ENCODE results near the gene TRIM41. TPM values are rescaled to one million over a fixed set of nuclear protein-coding genes. Genes with fewer than 3 reads are reported as not detected.

The TRIM41 gene
- total and polyA plus RNA-seq, 3 experiments from 2014 or later = 2.2 to 42.7 (median 35.2) TPM

DNA sequence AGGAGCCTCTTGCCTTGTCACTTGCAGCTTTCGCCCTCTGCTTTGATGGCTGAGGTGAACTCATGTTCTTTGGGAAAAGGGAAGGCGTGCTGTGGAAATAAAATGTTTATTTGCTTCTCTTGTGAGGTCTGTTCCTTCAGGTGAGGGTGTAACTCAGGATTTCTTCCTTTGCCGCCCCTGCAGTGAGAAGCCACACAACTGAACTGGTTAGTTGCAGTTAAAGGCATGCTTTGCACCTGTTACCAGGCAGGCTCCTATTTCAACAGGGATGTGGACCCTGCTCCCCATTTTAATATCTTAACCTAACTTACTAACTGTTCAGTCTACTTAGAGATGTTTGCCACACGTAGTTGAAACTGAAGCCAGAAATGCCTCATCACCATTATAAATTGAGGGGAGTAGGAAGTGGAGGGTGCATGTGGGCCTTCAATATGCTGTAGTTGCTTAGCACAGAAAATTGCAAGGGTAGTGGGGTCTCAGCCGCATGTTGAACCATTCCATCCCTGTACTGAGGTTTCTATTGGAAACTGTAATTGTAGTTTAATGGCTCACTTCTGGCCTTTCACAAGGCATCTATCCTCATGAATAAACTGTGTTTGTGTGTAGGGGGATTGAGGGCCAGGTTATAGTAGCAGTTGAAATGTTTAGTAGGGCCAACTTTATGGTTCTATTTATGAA lies 12.7 kb downstream of the TRIM41 start:
- Mint-ChIP-seq H3K4me3 (peak overlapping the region in 1 of 7 donors; percentile 32), H3K27me3 (peaks cover 0 to 2% of the 10 kb centered on the region in 2 donors), H3K4me1 (peaks cover 14 to 28% (median 21%) of the 10 kb centered on the region in 3 donors), H3K36me3 (peaks cover 19 to 94% (median 31%) of the 10 kb centered on the region in 3 donors), H3K9me3 (no peaks in the 10 kb centered on the region), H3K27ac (peak overlapping the region in 7 of 8 donors; percentile 7 to 69 (median 61))
- no peak overlapping the region for H3K4me3 ChIP-seq (ENCODE audit: low read length)
- H3K4me1 ChIP-seq (ENCODE audit: insufficient read depth, low read length) = peaks cover 7% of the 10 kb centered on the region
- POLR2A ChIA-PET = interaction anchor here (0.6 to 3.9 kb wide), 3 partner anchors 11 to 13 kb away, joined by 6 to 20 read pairs (median 7); partner anchors contain the start of gene TRIM41
- CTCF ChIA-PET = interaction anchor here (1.3 to 1.4 kb wide), 2 partner anchors 12 to 47 kb away, joined by 4 to 7 read pairs; no protein-coding TSS in a partner anchor
- peaks cover 73% of the 10 kb centered on the region for H3K36me3 ChIP-seq (ENCODE audit: insufficient read depth, low read length)
- H3K27ac ChIP-seq (ENCODE audit: low read depth, low read length) = no peak overlapping the region
- no peak for DNase-seq
- H3K27me3 ChIP-seq (ENCODE audit: insufficient read depth, low read length, poor library complexity, severe bottlenecking) = no peaks in the 10 kb centered on the region
- H3K9me3 ChIP-seq (ENCODE audit: low read length) = no peaks in the 10 kb centered on the region

DNA sequence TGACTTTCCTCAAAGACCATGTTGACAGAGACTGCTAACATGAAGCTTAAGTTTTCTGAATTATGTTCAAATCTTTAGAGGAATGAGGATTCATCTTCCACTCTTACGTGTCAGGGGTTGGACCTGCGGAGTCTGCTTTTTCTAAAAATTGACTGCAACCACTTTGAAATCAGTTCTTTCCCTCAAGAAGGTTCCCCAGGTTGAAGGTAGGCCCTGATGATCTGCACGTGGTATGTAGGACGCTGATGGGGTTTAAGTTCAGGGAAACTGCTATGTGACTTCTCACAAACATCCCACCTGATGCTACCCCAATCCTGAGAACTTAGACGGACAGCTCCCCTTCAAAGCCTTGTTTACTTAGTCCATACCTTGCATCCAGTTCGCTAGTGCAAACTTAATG lies 13.4 kb downstream of the TRIM41 start:
- H3K27ac Mint-ChIP-seq = peak overlapping the region in 4 of 8 donors; percentile 42 to 75 (median 64)
- peaks cover 21 to 94% (median 32%) of the 10 kb centered on the region in 3 donors for H3K36me3 Mint-ChIP-seq
- Histone ChIP-seq H3K36me3 (ENCODE audit: insufficient read depth, low read length) (peaks cover 79% of the 10 kb centered on the region), H3K4me1 (ENCODE audit: insufficient read depth, low read length) (peaks cover 14% of the 10 kb centered on the region), H3K27ac (ENCODE audit: low read depth, low read length) (no peak overlapping the region), H3K27me3 (ENCODE audit: insufficient read depth, low read length, poor library complexity, severe bottlenecking) (no peaks in the 10 kb centered on the region), H3K4me3 (ENCODE audit: low read length) (no peak overlapping the region), H3K9me3 (ENCODE audit: low read length) (no peaks in the 10 kb centered on the region)
- peak overlapping the region in 1 of 7 donors; percentile 42 for H3K4me3 Mint-ChIP-seq
- no peaks in the 10 kb centered on the region for H3K9me3 Mint-ChIP-seq
- H3K4me1 Mint-ChIP-seq = peaks cover 19 to 30% (median 26%) of the 10 kb centered on the region in 3 donors
- DNase-seq = no peak
- ChIA-PET POLR2A (interaction anchor here (1.0 to 3.9 kb wide), 2 partner anchors 12 to 14 kb away, joined by 3 to 20 read pairs; partner anchors contain the start of gene TRIM41), CTCF (interaction anchor here (0.8 kb wide), 1 partner anchor 47 kb away, joined by 3 read pairs; no protein-coding TSS in a partner anchor)
- H3K27me3 Mint-ChIP-seq = peaks cover 0 to 2% of the 10 kb centered on the region in 2 donors

DNA sequence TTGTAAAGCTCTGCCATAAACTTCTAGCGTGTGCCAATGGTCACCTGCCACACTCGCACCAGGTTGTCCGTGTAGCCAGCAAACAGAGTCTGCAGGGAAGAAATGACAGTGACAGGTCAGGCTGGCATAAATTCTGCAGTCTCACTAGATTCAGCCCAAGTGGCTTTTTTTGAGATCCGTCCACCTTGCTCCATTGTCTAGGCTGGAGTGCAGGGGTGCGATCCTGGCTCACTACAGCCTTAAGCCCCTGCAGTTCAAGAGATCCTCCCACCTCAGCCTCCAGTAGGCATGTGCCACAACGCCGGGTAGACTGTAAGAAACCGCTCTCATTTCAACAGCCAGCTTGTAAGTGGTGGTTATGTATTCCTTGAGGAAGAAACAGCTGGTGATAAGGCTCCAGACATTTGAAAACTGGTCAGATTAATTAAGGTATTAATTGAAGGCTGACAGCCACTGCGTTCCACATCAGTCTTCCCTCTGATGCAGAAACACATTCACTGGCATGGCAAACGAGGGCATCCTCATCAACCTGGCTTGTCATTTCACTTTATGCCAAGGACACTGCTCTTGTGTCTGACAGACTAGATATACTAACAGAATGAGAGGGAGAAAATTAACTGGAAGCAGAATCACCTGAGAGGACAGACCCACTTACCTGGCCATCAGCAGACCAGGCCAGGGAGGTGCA lies 14.0 kb downstream of the TRIM41 start:
- POLR2A ChIA-PET = interaction anchor here (1.0 to 3.9 kb wide), 2 partner anchors 12 to 14 kb away, joined by 3 to 20 read pairs; partner anchors contain the start of gene TRIM41
- H3K27me3 Mint-ChIP-seq = peaks cover 0 to 2% of the 10 kb centered on the region in 2 donors
- H3K9me3 Mint-ChIP-seq = no peaks in the 10 kb centered on the region
- no peak overlapping the region for H3K27ac ChIP-seq (ENCODE audit: low read depth, low read length)
- peak overlapping the region in 1 of 7 donors; percentile 42 for H3K4me3 Mint-ChIP-seq
- no peaks in the 10 kb centered on the region for H3K27me3 ChIP-seq (ENCODE audit: insufficient read depth, low read length, poor library complexity, severe bottlenecking)
- H3K9me3 ChIP-seq (ENCODE audit: low read length) = no peaks in the 10 kb centered on the region
- H3K4me1 Mint-ChIP-seq = peaks cover 25 to 35% (median 32%) of the 10 kb centered on the region in 3 donors
- peaks cover 20 to 94% (median 36%) of the 10 kb centered on the region in 3 donors for H3K36me3 Mint-ChIP-seq
- peaks cover 84% of the 10 kb centered on the region for H3K36me3 ChIP-seq (ENCODE audit: insufficient read depth, low read length)
- H3K4me3 ChIP-seq (ENCODE audit: low read length) = no peak overlapping the region
- CTCF ChIA-PET = interaction anchor here (0.8 kb wide), 1 partner anchor 48 kb away, joined by 3 read pairs; no protein-coding TSS in a partner anchor
- peaks cover 20% of the 10 kb centered on the region for H3K4me1 ChIP-seq (ENCODE audit: insufficient read depth, low read length)
- DNase-seq = no peak
- H3K27ac Mint-ChIP-seq = peak overlapping the region in 7 of 8 donors; percentile 10 to 70 (median 39)

DNA sequence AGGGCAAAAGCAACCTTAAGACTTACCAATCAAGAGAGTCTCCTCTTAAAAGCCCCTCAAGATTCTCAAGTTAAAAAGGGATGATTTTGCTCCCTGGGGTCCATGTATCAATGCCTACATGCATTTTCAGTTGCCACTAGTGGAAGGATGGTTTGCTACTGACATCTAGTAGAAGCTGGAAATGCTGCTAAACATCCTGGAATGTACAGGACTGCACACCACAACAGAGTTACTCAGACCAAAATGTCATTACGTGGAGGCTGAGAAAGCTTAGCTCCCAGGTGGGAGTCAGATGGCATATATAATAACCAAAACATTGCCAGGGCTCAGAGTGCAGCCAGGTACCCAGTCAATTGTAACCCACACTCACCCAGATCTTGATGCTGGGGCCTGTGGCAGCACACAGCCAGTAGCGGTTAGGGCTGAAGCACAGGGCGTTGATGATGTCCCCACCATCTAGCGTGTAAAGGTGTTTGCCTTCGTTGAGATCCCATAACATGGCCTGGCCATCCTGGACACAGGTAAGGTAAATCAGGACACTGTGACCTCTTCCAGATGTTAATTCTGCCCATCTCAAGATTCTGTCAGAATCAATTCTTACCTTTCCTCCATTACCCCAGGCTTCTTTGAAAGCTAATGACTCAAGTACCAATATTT lies 14.8 kb downstream of the TRIM41 start:
- H3K36me3 Mint-ChIP-seq = peaks cover 19 to 95% (median 34%) of the 10 kb centered on the region in 3 donors
- H3K27ac Mint-ChIP-seq = peak overlapping the region in 7 of 8 donors; percentile 26 to 82 (median 58)
- Histone ChIP-seq H3K4me1 (ENCODE audit: insufficient read depth, low read length) (peaks cover 27% of the 10 kb centered on the region), H3K4me3 (ENCODE audit: low read length) (no peak overlapping the region), H3K27ac (ENCODE audit: low read depth, low read length) (no peak overlapping the region), H3K9me3 (ENCODE audit: low read length) (no peaks in the 10 kb centered on the region), H3K36me3 (ENCODE audit: insufficient read depth, low read length) (peaks cover 82% of the 10 kb centered on the region), H3K27me3 (ENCODE audit: insufficient read depth, low read length, poor library complexity, severe bottlenecking) (no peaks in the 10 kb centered on the region)
- no peak for DNase-seq
- H3K9me3 Mint-ChIP-seq = no peaks in the 10 kb centered on the region
- POLR2A ChIA-PET = no interaction called here
- peak overlapping the region in 1 of 7 donors; percentile 27 for H3K4me3 Mint-ChIP-seq
- CTCF ChIA-PET = no interaction called here
- H3K4me1 Mint-ChIP-seq = peaks cover 31 to 40% (median 39%) of the 10 kb centered on the region in 3 donors
- peaks cover 0 to 3% of the 10 kb centered on the region in 2 donors for H3K27me3 Mint-ChIP-seq

DNA sequence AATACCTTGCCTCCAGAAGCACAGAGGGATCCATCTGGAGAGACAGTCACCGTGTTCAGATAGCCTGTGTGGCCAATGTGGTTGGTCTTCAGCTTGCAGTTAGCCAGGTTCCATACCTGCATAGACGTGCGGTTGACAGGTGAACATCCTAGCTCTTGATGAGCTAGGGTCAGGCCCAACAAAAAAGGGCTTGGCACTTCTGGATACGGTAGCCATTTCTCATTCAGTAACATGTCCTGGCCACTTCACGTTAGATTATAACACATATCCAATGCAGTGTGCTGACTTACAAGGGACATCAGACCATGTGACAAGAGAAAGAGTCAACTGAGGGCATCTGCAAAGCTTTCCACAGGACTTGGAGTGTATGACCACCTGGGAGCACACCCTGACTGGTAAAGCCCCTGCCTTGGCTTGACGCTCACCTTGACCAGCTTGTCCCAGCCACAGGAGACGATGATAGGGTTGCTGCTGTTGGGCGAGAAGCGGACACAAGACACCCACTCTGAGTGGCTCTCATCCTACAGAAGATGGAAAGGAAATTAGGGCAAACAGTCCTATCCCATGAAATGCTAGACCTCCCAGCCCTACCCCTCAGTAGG lies 16.1 kb downstream of the TRIM41 start:
- no peaks in the 10 kb centered on the region for H3K27me3 ChIP-seq (ENCODE audit: insufficient read depth, low read length, poor library complexity, severe bottlenecking)
- H3K27ac Mint-ChIP-seq = peak overlapping the region; percentile 43 to 97 (median 79)
- H3K36me3 ChIP-seq (ENCODE audit: insufficient read depth, low read length) = peaks cover 71% of the 10 kb centered on the region
- H3K4me3 Mint-ChIP-seq = peak overlapping the region in 4 of 7 donors; percentile 5 to 62 (median 52)
- H3K27ac ChIP-seq (ENCODE audit: low read depth, low read length) = peak overlapping the region; percentile 29
- no peak for DNase-seq
- no peak overlapping the region for H3K4me3 ChIP-seq (ENCODE audit: low read length)
- H3K27me3 Mint-ChIP-seq = peaks cover 0 to 3% of the 10 kb centered on the region in 2 donors
- ChIA-PET POLR2A (interaction anchor here (0.6 to 6.1 kb wide), 2 partner anchors 16 to 20 kb away, joined by 3 to 70 read pairs; partner anchors contain the start of gene TRIM41), CTCF (interaction anchor here (0.8 to 1.7 kb wide), 5 partner anchors 15 to 32 kb away, joined by 3 to 5 read pairs (median 3); partner anchors contain the start of gene TRIM52)
- peaks cover 19 to 97% (median 32%) of the 10 kb centered on the region in 3 donors for H3K36me3 Mint-ChIP-seq
- H3K4me1 ChIP-seq (ENCODE audit: insufficient read depth, low read length) = peaks cover 31% of the 10 kb centered on the region
- H3K9me3 Mint-ChIP-seq = no peaks in the 10 kb centered on the region
- peaks cover 40 to 45% (median 42%) of the 10 kb centered on the region in 3 donors for H3K4me1 Mint-ChIP-seq
- no peaks in the 10 kb centered on the region for H3K9me3 ChIP-seq (ENCODE audit: low read length)

DNA sequence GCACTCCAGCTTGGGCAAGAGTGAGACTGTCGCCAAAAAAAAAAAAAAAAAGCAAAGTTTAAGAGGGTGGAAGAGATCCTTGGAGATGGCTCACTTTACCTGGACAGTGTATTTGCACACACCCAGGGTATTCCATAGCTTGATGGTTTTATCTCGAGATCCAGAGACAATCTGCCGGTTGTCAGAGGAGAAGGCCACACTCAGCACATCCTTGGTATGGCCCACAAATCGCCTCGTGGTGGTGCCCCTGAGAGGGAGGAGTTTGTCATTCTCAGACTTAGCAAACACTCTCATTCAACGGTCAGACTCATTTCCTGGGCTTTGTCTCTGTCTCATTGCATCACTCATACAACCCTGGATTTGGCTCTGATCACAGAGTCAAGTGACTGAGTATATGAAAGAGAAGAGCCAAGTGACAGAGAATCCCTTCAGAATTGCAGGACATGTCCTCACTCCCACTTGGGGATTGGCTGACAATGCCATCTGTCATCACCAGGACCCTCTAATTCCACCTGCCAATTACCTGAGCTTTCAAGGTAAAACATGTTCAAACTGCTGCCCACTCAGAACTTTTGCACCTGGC lies 18.4 kb downstream of the TRIM41 start:
- no peaks in the 10 kb centered on the region for H3K9me3 ChIP-seq (ENCODE audit: low read length)
- peaks cover 19 to 78% (median 27%) of the 10 kb centered on the region in 3 donors for H3K36me3 Mint-ChIP-seq
- peaks cover 0 to 3% of the 10 kb centered on the region in 2 donors for H3K27me3 Mint-ChIP-seq
- no peak for DNase-seq
- CTCF ChIA-PET = interaction anchor here (1.0 to 1.8 kb wide), 3 partner anchors 16 to 20 kb away, joined by 3 to 5 read pairs (median 4); partner anchors contain the start of gene TRIM52
- H3K4me3 ChIP-seq (ENCODE audit: low read length) = peak overlapping the region; percentile 95
- peaks cover 51% of the 10 kb centered on the region for H3K36me3 ChIP-seq (ENCODE audit: insufficient read depth, low read length)
- POLR2A ChIA-PET = interaction anchor here (4.3 to 8.9 kb wide), 3 partner anchors 18 to 53 kb away, joined by 30 to 94 read pairs (median 70); partner anchors contain the start of genes TRIM41 and TRIM52
- no peaks in the 10 kb centered on the region for H3K9me3 Mint-ChIP-seq
- peak overlapping the region; percentile 95 to 99 (median 98) for H3K27ac Mint-ChIP-seq
- peak overlapping the region; percentile 96 for H3K27ac ChIP-seq (ENCODE audit: low read depth, low read length)
- peaks cover 49% of the 10 kb centered on the region for H3K4me1 ChIP-seq (ENCODE audit: insufficient read depth, low read length)
- no peaks in the 10 kb centered on the region for H3K27me3 ChIP-seq (ENCODE audit: insufficient read depth, low read length, poor library complexity, severe bottlenecking)
- H3K4me3 Mint-ChIP-seq = peak overlapping the region; percentile 94 to 99 (median 97)
- H3K4me1 Mint-ChIP-seq = peaks cover 59 to 67% (median 63%) of the 10 kb centered on the region in 3 donors
